Hematopoietic multipotent progenitor cell treated with erythropoietin and hydrocortisone succinate and interleukin-3 and kit ligand, for 15 days (in vitro differentiated cells): ENCODE data around the gene ATP8B1.

Source experiments
- DNase-seq: peaks from one replicate; pipeline ENCODE4 v3.0.0-alpha.2; 2015; ENCODE audit warnings: low spot score

Gene ATP8B1

GRCh38 chr18:57618910-57619309 is 184.2 kb downstream of the ATP8B1 start:
- DNase-seq = no peak

- DNase-seq = no peak
Measured at GRCh38 chr18:57603871-57604270, 199.2 kb downstream of the ATP8B1 start.
